Measurements from ENCODE around the gene ANXA6.
"Not testable (repeated sequence)": the region's sequence is repeated elsewhere in the genome, so short reads cannot be mapped to it uniquely, and the experiment has no call there.

ANXA6 gene

DNA sequence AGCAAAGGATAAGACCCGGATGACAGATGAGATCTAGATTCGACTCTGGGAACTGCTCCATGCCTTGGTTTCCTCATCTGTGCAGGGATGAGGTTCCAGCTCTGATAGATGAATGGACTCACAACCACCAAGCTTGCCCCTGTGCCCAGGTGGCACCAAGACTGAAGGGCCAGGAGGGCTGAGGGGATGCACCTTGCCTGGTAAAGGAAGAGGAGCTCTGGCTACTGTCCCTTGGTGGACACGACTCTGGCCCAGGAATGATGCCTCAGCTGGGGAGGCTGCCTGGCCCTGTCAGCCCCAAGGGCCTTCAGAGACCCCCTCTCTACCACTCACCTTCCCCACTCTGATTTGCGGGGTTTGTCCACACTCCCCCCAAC, 24.9 kb upstream of the ANXA6 start:
- no peak for DNase-seq (ENCODE audit: low spot score)
- no peak overlapping the region for H3K27ac ChIP-seq
- CTCF ChIA-PET: interaction anchor here (1.0 kb wide), 1 partner anchor 67 kb away, joined by 3 read pairs; no protein-coding TSS in a partner anchor
- no peak for TF ChIP-seq CTCF (conservative IDR thresholded peaks at IDR 0.05; ENCODE audit: low read depth)
- POLR2A ChIA-PET (ENCODE audit: low non-redundant PET): no interaction called here

GRCh38 chr5:151181818-151182523, 24.4 kb upstream of the ANXA6 start:
- no peak for TF ChIP-seq CTCF (conservative IDR thresholded peaks at IDR 0.05; ENCODE audit: low read depth)
- POLR2A ChIA-PET (ENCODE audit: low non-redundant PET): no interaction called here
- CTCF ChIA-PET: no interaction called here
- H3K27ac ChIP-seq: no peak overlapping the region
- no peak for DNase-seq (ENCODE audit: low spot score)

DNA sequence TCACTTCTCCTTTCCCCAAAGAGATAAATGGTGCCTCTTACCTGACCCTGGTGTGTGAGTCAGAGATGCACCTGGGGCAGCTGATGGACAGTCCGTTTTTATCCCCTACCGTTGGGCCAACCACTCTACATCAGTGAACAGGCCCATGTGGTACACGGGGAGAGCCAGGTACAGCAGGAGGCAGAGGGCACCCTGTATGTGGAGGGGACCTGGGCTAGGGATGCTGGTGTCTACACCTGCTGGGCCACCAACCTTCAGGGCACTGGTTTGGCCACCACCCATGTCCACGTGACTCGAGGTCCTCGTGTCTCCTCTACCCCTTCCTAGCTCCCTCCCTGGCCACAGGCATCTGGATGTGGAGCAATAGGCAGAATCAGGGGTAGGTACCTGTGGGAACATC, 22.7 kb upstream of the ANXA6 start:
- no peak for DNase-seq (ENCODE audit: low spot score)
- ChIA-PET POLR2A (ENCODE audit: low non-redundant PET) (no interaction called here), CTCF (interaction anchor here (0.6 kb wide), 2 partner anchors 8 to 296 kb away, joined by 3 read pairs; no protein-coding TSS in a partner anchor)
- H3K27ac ChIP-seq: no peak overlapping the region
- no peak for TF ChIP-seq CTCF (conservative IDR thresholded peaks at IDR 0.05; ENCODE audit: low read depth)

DNA sequence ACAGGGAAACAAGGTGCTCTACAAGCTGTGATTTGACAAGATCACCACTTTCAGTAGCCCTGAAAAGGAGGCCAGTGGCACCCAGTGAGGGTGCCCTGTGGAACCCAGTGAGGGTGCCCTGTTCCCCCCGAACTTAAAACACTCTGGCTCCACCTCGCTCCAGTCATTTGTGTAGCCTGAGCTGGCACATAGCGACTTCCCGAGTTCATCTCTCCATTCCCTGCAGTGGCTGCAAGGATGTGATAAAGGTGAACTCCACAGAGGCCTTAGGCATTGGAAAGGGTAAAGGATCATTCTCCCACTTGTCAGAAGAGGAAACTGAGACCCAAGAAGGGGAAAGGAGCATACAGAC, 21.9 kb upstream of the ANXA6 start:
- DNase-seq (ENCODE audit: low spot score): no peak
- CTCF ChIA-PET: no interaction called here
- POLR2A ChIA-PET (ENCODE audit: low non-redundant PET): no interaction called here
- no peak overlapping the region for H3K27ac ChIP-seq
- TF ChIP-seq CTCF (conservative IDR thresholded peaks at IDR 0.05; ENCODE audit: low read depth): no peak

GRCh38 chr5:151178777-151179488, 21.4 kb upstream of the ANXA6 start:
- H3K27ac ChIP-seq: no peak overlapping the region
- ChIA-PET POLR2A (ENCODE audit: low non-redundant PET) (no interaction called here), CTCF (no interaction called here)
- DNase-seq (ENCODE audit: low spot score): no peak
- no peak for TF ChIP-seq CTCF (conservative IDR thresholded peaks at IDR 0.05; ENCODE audit: low read depth)

GRCh38 chr5:151178372-151178771, 20.8 kb upstream of the ANXA6 start:
- DNase-seq (ENCODE audit: low spot score): no peak
- CTCF ChIA-PET: no interaction called here
- TF ChIP-seq CTCF (conservative IDR thresholded peaks at IDR 0.05; ENCODE audit: low read depth): no peak
- H3K27ac ChIP-seq: no peak overlapping the region
- POLR2A ChIA-PET (ENCODE audit: low non-redundant PET): no interaction called here

DNA sequence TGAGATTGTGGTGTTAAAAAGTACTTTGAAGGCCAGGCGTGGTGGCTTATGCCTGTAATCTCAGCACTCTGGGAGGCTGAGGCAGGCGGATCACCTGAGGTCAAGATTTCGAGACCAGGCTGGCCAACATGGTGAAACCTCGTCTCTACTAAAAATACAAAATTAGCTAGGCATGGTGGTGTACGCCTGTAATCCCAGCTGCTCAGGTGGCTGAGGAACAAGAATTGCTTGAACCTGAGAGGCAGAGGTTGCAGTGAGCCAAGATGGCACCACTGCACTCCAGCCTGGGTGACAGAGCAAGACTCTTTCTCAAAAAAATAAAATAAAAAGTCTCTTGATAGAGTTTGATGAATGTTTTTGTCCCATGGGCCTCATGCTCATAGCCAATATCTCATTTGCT, 18.7 kb upstream of the ANXA6 start:
- H3K27ac ChIP-seq: not testable (repeated sequence)

More for the DNA sequence above, 18.7 kb upstream of the ANXA6 start:
- POLR2A ChIA-PET (ENCODE audit: low non-redundant PET); DNase-seq (ENCODE audit: low spot score): not testable (repeated sequence)
- CTCF ChIA-PET: interaction anchor here (1.2 kb wide), 1 partner anchor 140 kb away, joined by 3 read pairs; no protein-coding TSS in a partner anchor

Data from RWPE1 (cell line).